CD4-positive, alpha-beta T cell (primary cell): Measurements from ENCODE around the gene PGA5. TPM values are rescaled to one million over a fixed set of nuclear protein-coding genes. Genes with fewer than 3 reads are reported as not detected.
"Not testable (repeated sequence)": the region's sequence is repeated elsewhere in the genome, so short reads cannot be mapped to it uniquely, and the experiment has no call there.

Experiments
- ATAC-seq: fragments of 200-7000 bp; cut with Tn5 transposase; one replicate; pipeline ENCODE4 v1.10.0; 2022; ENCODE audit warnings: mild to moderate bottlenecking; ENCODE audit not compliant: poor library complexity
- CTCF ChIA-PET: fragments of 350-600 bp; sonication (Branson Sonifier 250); formaldehyde crosslinking; loops from one replicate; lab custom pipeline; 2021; ENCODE audit warnings: antibody characterized with exemption, inconsistent platforms; lab: Charles Lee
- POLR2A ChIA-PET: fragments of 350-600 bp; sonication (Branson Sonifier 250); formaldehyde crosslinking; loops from one replicate; lab custom pipeline; 2021; ENCODE audit warnings: antibody characterized with exemption, inconsistent platforms; lab: Charles Lee
- DNase-seq, 14 experiments: peaks; one replicate each; pipeline ENCODE4 v3.0.0-alpha.2; 2013 to 2020; ENCODE audit warnings: mixed read lengths in 2 of 14
- H3K27ac ChIP-seq, 2 donors: one replicate each; pipeline versions ENCODE4 v1.5.1 to v1.7.0; 2013; ENCODE audit warnings: low read length in 2 of 2, low read depth in 1 of 2, mild to moderate bottlenecking in 1 of 2
- H3K27me3 ChIP-seq, 2 experiments: 1 replicate in 1 of 2; 2 replicates in 1 of 2; pipeline versions ENCODE4 v1.6.1 to v1.7.0; 2013; ENCODE audit warnings: low read length in 2 of 2, control low read depth in 1 of 2, mild to moderate bottlenecking in 1 of 2, moderate library complexity in 1 of 2; ENCODE audit not compliant: insufficient read depth in 2 of 2, control insufficient read depth in 1 of 2
- H3K36me3 ChIP-seq: one replicate; pipeline ENCODE4 v1.6.1; 2013; ENCODE audit warnings: low read length, control low read depth; ENCODE audit not compliant: insufficient read depth
- H3K4me1 ChIP-seq: one replicate; pipeline ENCODE4 v1.6.1; 2013; ENCODE audit warnings: low read length, control low read depth; ENCODE audit not compliant: insufficient read depth
- H3K4me3 ChIP-seq: one replicate; pipeline ENCODE4 v1.5.1; 2013; ENCODE audit warnings: mild to moderate bottlenecking, low read length, moderate library complexity
- H3K9me3 ChIP-seq, 2 experiments: 1 replicate in 1 of 2; 2 replicates in 1 of 2; pipeline versions ENCODE4 v1.6.1 to v1.7.0; 2013; ENCODE audit warnings: low read length in 2 of 2, mild to moderate bottlenecking in 2 of 2, control low read depth in 1 of 2, moderate library complexity in 1 of 2; ENCODE audit not compliant: control insufficient read depth in 1 of 2, insufficient read depth in 1 of 2
- H3K27ac Mint-ChIP-seq: one replicate; pipeline ENCODE4 v1.8.0; 2020; ENCODE audit warnings: mixed read lengths
- H3K27me3 Mint-ChIP-seq: one replicate; pipeline ENCODE4 v1.8.0; 2021; ENCODE audit warnings: mixed read lengths
- H3K36me3 Mint-ChIP-seq: one replicate; pipeline ENCODE4 v1.8.0; 2021; ENCODE audit warnings: low read depth, mixed read lengths
- H3K4me1 Mint-ChIP-seq: one replicate; pipeline ENCODE4 v1.8.0; 2021; ENCODE audit warnings: low read depth, mixed read lengths
- H3K4me3 Mint-ChIP-seq: one replicate; pipeline ENCODE4 v1.8.0; 2020; ENCODE audit warnings: mild to moderate bottlenecking, mixed read lengths
- H3K9me3 Mint-ChIP-seq: one replicate; pipeline ENCODE4 v1.8.0; 2020; ENCODE audit warnings: mixed read lengths
- CTCF ChIP-seq: fragments of 200-600 bp; IDR thresholded peaks from one replicate; pipeline ENCODE4 v1.8.0; 2022; ENCODE audit warnings: antibody characterized with exemption, mild to moderate bottlenecking
- intact Hi-C, 2 experiments: fragments of 100-400 bp; cut with DNase I in 1 of 2; cut with micrococcal nuclease in 1 of 2; formaldehyde crosslinking; loops; one replicate each; pipeline versions ENCODE4 v1.15.1 to v1.9.0; 2023 to 2025; cut with DNase I, micrococcal nuclease
- total RNA-seq, 174 experiments: library from RNA in 2 of 174; stranded (reverse) in 2 of 174; gene quantifications; one replicate each; pipeline ENCODE4 v1.2.3 and lab custom pipeline; 2021 to 2026

Gene PGA5
- total RNA-seq, 2 experiments from 2014 or later = not detected

DNA sequence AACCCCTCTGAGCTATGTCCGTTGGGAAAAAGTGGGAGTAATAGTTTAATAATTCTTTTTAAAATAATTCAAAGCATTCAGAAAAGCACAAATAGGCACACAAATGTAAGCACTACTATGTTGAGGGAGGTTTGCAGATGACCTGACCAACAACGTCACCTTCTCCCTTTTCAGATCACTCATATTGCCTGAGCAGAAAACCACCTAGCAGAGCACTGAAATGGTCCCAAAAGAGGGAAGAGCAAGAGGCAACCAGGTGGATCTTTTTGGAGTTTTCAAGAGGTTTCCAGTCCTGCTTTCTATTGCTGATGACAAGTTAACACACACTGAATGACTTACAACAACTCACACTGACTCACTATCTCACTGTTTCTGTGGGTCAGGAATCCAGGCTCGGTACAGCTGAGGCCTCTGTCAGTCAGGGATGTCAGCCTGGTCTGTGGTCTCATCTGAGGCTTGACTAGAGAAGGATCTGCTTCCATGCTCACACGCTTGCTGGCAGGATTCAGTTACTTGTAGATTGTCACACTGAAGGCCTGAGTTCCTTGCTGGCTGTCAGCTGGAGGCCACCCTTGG, 41.9 kb upstream of the PGA5 start:
- Mint-ChIP-seq H3K4me3 (no peak overlapping the region), H3K9me3 (no peaks in the 10 kb centered on the region), H3K4me1 (no peaks in the 10 kb centered on the region), H3K36me3 (no peaks in the 10 kb centered on the region), H3K27me3 (peaks cover 16% of the 10 kb centered on the region), H3K27ac (no peak overlapping the region)
- intact Hi-C loops = no loop called here
- no peaks in the 10 kb centered on the region for H3K36me3 ChIP-seq
- TF ChIP-seq CTCF = no peak
- no peak overlapping the region for H3K4me3 ChIP-seq
- POLR2A ChIA-PET = no interaction called here
- H3K27ac ChIP-seq = no peak overlapping the region
- CTCF ChIA-PET = no interaction called here
- ATAC-seq (no peak), DNase-seq (no peak)
- peaks cover 0 to 4% of the 10 kb centered on the region in 2 experiments for H3K9me3 ChIP-seq
- H3K4me1 ChIP-seq = no peaks in the 10 kb centered on the region
- H3K27me3 ChIP-seq = no peaks in the 10 kb centered on the region

GRCh38 chr11:61201476-61201875, 39.5 kb upstream of the PGA5 start:
- intact Hi-C loops = loop anchor here in 1 of 2 experiments (10.0 kb wide), 1 partner anchor 73 kb away; no protein-coding TSS in a partner anchor
- CTCF ChIA-PET = no interaction called here
- Mint-ChIP-seq H3K36me3 (no peaks in the 10 kb centered on the region), H3K27ac (no peak overlapping the region), H3K4me3 (no peak overlapping the region), H3K9me3 (no peaks in the 10 kb centered on the region), H3K4me1 (no peaks in the 10 kb centered on the region), H3K27me3 (peaks cover 11% of the 10 kb centered on the region)
- H3K4me3 ChIP-seq = no peak overlapping the region
- ATAC-seq (no peak), DNase-seq (no peak)
- no peaks in the 10 kb centered on the region for H3K27me3 ChIP-seq
- H3K36me3 ChIP-seq = no peaks in the 10 kb centered on the region
- H3K4me1 ChIP-seq = no peaks in the 10 kb centered on the region
- POLR2A ChIA-PET = no interaction called here
- H3K27ac ChIP-seq = no peak overlapping the region
- no peak for TF ChIP-seq CTCF
- H3K9me3 ChIP-seq = peaks cover 0 to 4% of the 10 kb centered on the region in 2 experiments

DNA sequence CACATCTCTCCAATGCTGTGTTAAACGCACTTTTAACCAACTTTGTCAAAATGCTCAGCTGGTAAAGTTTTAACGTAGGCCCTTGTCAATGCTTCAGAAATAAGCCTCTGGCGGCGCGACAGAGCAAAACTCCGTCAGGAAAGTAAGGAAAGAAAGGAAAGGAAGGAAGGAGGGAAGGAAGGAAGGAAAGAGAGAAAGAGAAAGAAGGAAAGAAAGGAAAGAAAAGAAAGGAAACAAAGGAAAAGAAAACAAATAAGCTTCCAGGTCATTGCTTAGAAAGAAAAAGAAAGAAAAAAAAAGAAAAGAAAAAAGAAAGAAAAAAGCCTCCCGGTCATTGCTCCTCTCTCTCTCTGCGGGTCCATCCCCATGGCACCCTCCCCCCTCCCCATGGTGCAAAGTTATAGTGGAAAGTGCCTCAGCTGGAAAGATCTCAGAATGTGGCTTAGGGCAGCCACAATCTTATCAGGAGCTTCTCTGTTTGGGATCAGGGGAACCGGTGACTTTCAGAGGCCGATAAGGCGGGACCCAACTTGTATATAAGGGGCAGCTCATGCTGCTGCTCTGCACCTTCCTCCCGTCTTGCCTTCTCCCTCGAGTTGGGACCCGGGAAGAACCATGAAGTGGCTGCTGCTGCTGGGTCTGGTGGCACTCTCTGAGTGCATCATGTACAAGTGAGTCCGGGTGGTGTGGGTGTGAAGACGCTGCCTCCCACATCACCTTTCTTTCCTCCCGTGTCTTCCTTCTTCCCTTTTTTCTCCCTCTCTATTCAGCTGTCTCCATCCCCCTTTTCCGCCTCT, 37.8 kb upstream of the PGA5 start, which contains the start of gene PGA3:
TSS of gene PGA3 (plus strand) at position 566 of the 797 bp plus-strand sequence. CDS start at position 616, 50 bp downstream.
- ATAC-seq, H3K4me1 Mint-ChIP-seq, CTCF ChIA-PET, H3K9me3 Mint-ChIP-seq, H3K4me3 ChIP-seq, H3K27me3 ChIP-seq, H3K4me3 Mint-ChIP-seq, H3K9me3 ChIP-seq, H3K36me3 Mint-ChIP-seq, H3K27ac ChIP-seq, H3K4me1 ChIP-seq, H3K27ac Mint-ChIP-seq, H3K36me3 ChIP-seq, DNase-seq: not testable (repeated sequence)
- H3K27me3 Mint-ChIP-seq = peaks cover 11% of the 10 kb centered on the region
- intact Hi-C loops = loop anchor here in 1 of 2 experiments (10.0 kb wide), 1 partner anchor 72 kb away; no protein-coding TSS in a partner anchor
- POLR2A ChIA-PET = interaction anchor here (0.7 kb wide), 1 partner anchor 275 kb away, joined by 3 read pairs; no protein-coding TSS in a partner anchor

GRCh38 chr11:61203873-61204272, 37.1 kb upstream of the PGA5 start:
- POLR2A ChIA-PET, DNase-seq, CTCF ChIA-PET: not testable (repeated sequence)

DNA sequence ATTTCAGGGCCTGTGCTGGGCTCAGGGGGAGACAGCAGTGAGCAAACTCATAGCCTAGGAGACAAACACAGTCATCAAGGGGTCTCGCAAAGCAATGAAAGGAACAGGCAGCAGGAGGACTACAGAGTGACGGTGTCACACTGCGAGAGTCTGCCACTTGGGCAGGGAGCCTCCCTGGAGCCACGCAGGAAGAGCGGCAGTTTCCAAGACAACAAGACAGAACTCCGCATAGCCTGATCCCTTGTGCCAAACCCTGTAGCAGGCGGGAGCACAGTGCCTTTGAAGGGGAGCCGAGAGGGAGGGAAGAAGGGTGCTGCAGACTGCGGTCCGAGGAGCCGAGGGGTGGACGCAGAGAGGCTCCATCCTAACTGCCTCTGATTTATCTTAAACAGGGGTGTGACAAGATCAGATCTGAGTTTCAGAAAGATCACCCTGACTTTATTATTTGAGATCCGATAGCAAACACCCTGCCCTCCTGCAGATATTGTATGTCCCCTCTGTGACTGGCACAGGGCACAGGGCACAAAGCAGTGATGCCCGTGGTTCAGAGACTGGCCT, 36.4 kb upstream of the PGA5 start:
- H3K4me1 ChIP-seq, CTCF ChIA-PET, H3K4me1 Mint-ChIP-seq, H3K27ac ChIP-seq, H3K27ac Mint-ChIP-seq, DNase-seq, H3K4me3 Mint-ChIP-seq, H3K27me3 ChIP-seq, POLR2A ChIA-PET, ATAC-seq, H3K36me3 ChIP-seq, H3K4me3 ChIP-seq, H3K9me3 Mint-ChIP-seq, H3K9me3 ChIP-seq, H3K36me3 Mint-ChIP-seq: not testable (repeated sequence)
- peaks cover 11% of the 10 kb centered on the region for H3K27me3 Mint-ChIP-seq
- intact Hi-C loops = loop anchor here in 1 of 2 experiments (10.0 kb wide), 1 partner anchor 70 kb away; no protein-coding TSS in a partner anchor

More at GRCh38 chr11:61203873-61204272, 37.1 kb upstream of the PGA5 start:
- H3K4me1 ChIP-seq, H3K36me3 Mint-ChIP-seq, H3K27ac ChIP-seq, H3K27me3 ChIP-seq, H3K36me3 ChIP-seq, H3K9me3 ChIP-seq, H3K9me3 Mint-ChIP-seq, ATAC-seq, H3K4me1 Mint-ChIP-seq, H3K4me3 ChIP-seq, H3K4me3 Mint-ChIP-seq, H3K27ac Mint-ChIP-seq: not testable (repeated sequence)
- peaks cover 11% of the 10 kb centered on the region for H3K27me3 Mint-ChIP-seq
- intact Hi-C loops = loop anchor here in 1 of 2 experiments (10.0 kb wide), 1 partner anchor 71 kb away; no protein-coding TSS in a partner anchor
